Panc1 (cell line): Measurements from ENCODE around the gene PLXND1. TPM values are rescaled to one million over a fixed set of nuclear protein-coding genes. Genes with fewer than 3 reads are reported as not detected.

Experiments used
- ATAC-seq: fragments of 200-7000 bp; cut with Tn5 transposase; 2 replicates; pipeline ENCODE4 v1.9.1; 2020; ENCODE audit warnings: mild to moderate bottlenecking, moderate library complexity
- BruUV-seq: library from RNA; stranded (reverse); fragments of 400-500 nt; replicated peaks from 2 replicates; lab custom pipeline; 2021; lab: Mats Ljungman, UMichigan
- CTCF ChIA-PET: fragments of 300-600 bp; sonication (Branson Sonifier 250); formaldehyde crosslinking; loops from one replicate; lab custom pipeline; 2022; ENCODE audit warnings: antibody characterized with exemption; lab: Charles Lee
- POLR2A ChIA-PET: fragments of 300-600 bp; sonication (Branson Sonifier 250); formaldehyde crosslinking; loops from one replicate; lab custom pipeline; 2022; ENCODE audit warnings: antibody characterized with exemption; lab: Charles Lee
- DNase-seq: peaks from one replicate; pipeline ENCODE4 v3.0.0-alpha.2; 2010; ENCODE audit warnings: low read depth, low spot score
- H3K27ac ChIP-seq: 2 replicates; pipeline ENCODE4 v1.5.1; 2011; ENCODE audit warnings: mild to moderate bottlenecking, low read length, inconsistent platforms
- H3K27me3 ChIP-seq: fragments of 200-500 bp; sonication (Bioruptor generic); 2 replicates; pipeline ENCODE4 v1.6.0; 2014; ENCODE audit warnings: low read length, inconsistent platforms; ENCODE audit not compliant: control insufficient read depth, insufficient read depth
- H3K36me3 ChIP-seq: fragments of 200-500 bp; sonication (Bioruptor generic); 2 replicates; pipeline ENCODE4 v1.5.1; 2014; ENCODE audit warnings: inconsistent platforms, mild to moderate bottlenecking, low read length, moderate library complexity; ENCODE audit not compliant: control insufficient read depth, insufficient read depth
- H3K4me1 ChIP-seq: 2 replicates; pipeline ENCODE4 v1.5.1; 2011; ENCODE audit warnings: inconsistent platforms, mild to moderate bottlenecking, low read length, moderate library complexity; ENCODE audit not compliant: control insufficient read depth, insufficient read depth
- H3K4me3 ChIP-seq, 2 experiments: 2 replicates each; pipeline ENCODE4 v1.5.1; 2011 to 2012; ENCODE audit warnings: low read depth in 2 of 2, low read length in 2 of 2, mild to moderate bottlenecking in 2 of 2, inconsistent platforms in 1 of 2, moderate library complexity in 1 of 2
- H3K9me3 ChIP-seq: fragments of 200-500 bp; sonication (Bioruptor generic); 2 replicates; pipeline ENCODE4 v1.5.1; 2014; ENCODE audit warnings: low read depth, mild to moderate bottlenecking, inconsistent platforms, low read length, moderate library complexity; ENCODE audit not compliant: control insufficient read depth, insufficient read depth
- POLR2AphosphoS5 ChIP-seq: IDR thresholded peaks from 2 replicates; pipeline ENCODE4 v1.6.1; 2012; ENCODE audit warnings: mild to moderate bottlenecking, low read depth, low read length, moderate library complexity
- REST ChIP-seq, 2 experiments: IDR thresholded peaks; 2 replicates each; pipeline ENCODE4 v1.6.1; 2011 to 2012; ENCODE audit warnings: low read depth in 2 of 2, control low read depth in 1 of 2, low read length in 1 of 2, mild to moderate bottlenecking in 1 of 2, moderate library complexity in 1 of 2; ENCODE audit not compliant: insufficient read depth in 1 of 2
- SIN3A ChIP-seq: IDR thresholded peaks from 2 replicates; pipeline ENCODE4 v1.6.1; 2012; ENCODE audit warnings: low read depth, mild to moderate bottlenecking, low read length, moderate library complexity, borderline replicate concordance; ENCODE audit not compliant: insufficient read depth
- TCF7L2 ChIP-seq: IDR thresholded peaks from 2 replicates; pipeline ENCODE4 v1.6.1; 2011; ENCODE audit warnings: mild to moderate bottlenecking, low read depth, low read length, inconsistent platforms
- in situ Hi-C: cut with HindIII; loops from 2 replicates; pipeline ENCODE4 v1.10.0; 2016; ENCODE audit warnings: low sequenced_read_pairs, low pct_unique_long_range_greater_than_20kb
- intact Hi-C: fragments of 100-400 bp; cut with micrococcal nuclease; formaldehyde crosslinking; loops from one replicate; pipeline ENCODE4 v1.10.0; 2022; ENCODE audit not compliant: unreplicated experiment
- total RNA-seq: library from RNA; stranded (reverse); gene quantifications from one replicate; pipeline ENCODE4 v1.2.1, GENCODE V29; 2021; ENCODE audit not compliant: unreplicated experiment
- TF ChIP-seq, protein P1 (sequence below): fragments of 450-650 bp; IDR thresholded peaks from 2 replicates; pipeline ENCODE4 v1.5.1; 2017; ENCODE audit warnings: mild to moderate bottlenecking

The PLXND1 gene
- total RNA-seq, 1 experiment from 2014 or later = 248 TPM

DNA sequence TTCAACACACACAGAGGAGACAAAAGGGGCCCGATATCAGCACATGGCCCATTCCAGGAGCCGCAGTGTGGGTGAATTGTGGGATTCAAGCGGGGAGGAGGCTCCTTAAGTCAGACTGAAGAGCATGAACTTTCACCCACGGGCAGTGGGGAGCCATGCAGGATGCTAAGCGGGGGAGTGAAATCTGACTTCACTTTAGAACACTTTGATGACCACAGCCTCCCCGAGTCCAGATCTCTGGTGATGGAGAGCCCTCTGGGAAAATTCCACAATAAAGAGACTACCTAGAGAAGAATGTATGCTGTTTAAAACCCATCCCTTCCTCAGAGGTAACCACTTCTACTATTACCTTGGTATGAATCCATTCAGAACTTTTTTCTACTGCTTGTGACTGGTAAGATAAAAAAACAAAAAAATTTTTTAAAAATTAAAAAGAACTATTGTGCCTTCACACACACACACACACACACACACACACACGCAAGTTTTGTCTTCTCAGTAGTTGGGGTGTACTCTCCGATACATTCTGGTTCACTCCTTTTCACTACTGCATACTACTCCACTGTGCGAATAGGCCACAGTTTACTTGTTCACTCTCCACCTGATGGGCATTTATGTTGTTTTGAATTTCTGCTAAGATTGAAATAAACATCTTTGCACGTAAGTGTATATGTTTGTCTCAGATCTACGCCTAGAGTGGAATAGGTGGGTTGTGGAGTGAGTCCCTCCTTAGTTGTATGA, 65.5 kb downstream of the PLXND1 start:
- ChIA-PET CTCF (no interaction called here), POLR2A (interaction anchor here (0.6 kb wide), 1 partner anchor 42 kb away, joined by 3 read pairs; no protein-coding TSS in a partner anchor)
- H3K36me3 ChIP-seq = no peaks in the 10 kb centered on the region
- no peaks in the 10 kb centered on the region for H3K27me3 ChIP-seq
- no TSS peak for BruUV-seq
- H3K4me3 ChIP-seq = no peak overlapping the region
- intact Hi-C loops (no loop called here), in situ Hi-C loops (no loop called here)
- H3K9me3 ChIP-seq = no peaks in the 10 kb centered on the region
- no peak for TF ChIP-seq REST (IDR thresholded peaks at IDR 0.05; ENCODE audit: insufficient read depth in 1 of 2, low read depth in 2 of 2, low read length in 1 of 2)
- TF ChIP-seq SIN3A = no peak
- TF ChIP-seq TCF7L2 = no peak
- no peak for TF ChIP-seq POLR2AphosphoS5
- TF ChIP-seq, protein P1, sequence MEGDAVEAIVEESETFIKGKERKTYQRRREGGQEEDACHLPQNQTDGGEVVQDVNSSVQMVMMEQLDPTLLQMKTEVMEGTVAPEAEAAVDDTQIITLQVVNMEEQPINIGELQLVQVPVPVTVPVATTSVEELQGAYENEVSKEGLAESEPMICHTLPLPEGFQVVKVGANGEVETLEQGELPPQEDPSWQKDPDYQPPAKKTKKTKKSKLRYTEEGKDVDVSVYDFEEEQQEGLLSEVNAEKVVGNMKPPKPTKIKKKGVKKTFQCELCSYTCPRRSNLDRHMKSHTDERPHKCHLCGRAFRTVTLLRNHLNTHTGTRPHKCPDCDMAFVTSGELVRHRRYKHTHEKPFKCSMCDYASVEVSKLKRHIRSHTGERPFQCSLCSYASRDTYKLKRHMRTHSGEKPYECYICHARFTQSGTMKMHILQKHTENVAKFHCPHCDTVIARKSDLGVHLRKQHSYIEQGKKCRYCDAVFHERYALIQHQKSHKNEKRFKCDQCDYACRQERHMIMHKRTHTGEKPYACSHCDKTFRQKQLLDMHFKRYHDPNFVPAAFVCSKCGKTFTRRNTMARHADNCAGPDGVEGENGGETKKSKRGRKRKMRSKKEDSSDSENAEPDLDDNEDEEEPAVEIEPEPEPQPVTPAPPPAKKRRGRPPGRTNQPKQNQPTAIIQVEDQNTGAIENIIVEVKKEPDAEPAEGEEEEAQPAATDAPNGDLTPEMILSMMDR = no peak
- ATAC-seq (no peak), DNase-seq (no peak)
- H3K27ac ChIP-seq = no peak overlapping the region
- no peaks in the 10 kb centered on the region for H3K4me1 ChIP-seq

DNA sequence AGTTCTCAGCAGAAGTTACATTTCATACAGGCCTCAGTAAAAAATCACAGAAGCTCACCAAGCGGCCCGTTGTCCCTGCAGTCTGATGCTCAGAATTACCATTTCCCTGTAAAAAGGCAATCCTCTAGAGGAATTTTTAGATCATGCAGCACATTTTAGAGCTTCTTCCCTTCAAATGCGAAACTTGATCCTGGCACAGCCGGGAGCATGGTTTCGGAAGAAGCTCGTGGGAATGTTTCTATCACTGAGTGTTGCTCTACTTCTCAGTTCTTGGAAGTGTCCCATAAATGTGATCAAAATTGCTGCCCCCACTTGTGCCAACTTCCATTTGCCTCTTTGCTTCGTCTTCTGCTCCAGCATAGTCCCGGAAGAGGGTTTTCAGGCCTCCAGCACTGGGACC, 67.3 kb downstream of the PLXND1 start:
- Histone ChIP-seq H3K27ac (no peak overlapping the region), H3K4me1 (no peaks in the 10 kb centered on the region), H3K4me3 (no peak overlapping the region), H3K36me3 (no peaks in the 10 kb centered on the region), H3K27me3 (no peaks in the 10 kb centered on the region), H3K9me3 (no peaks in the 10 kb centered on the region)
- BruUV-seq = no TSS peak
- DNase-seq (no peak), ATAC-seq (no peak)
- POLR2A ChIA-PET = no interaction called here
- intact Hi-C loops = no loop called here
- TF ChIP-seq SIN3A (no peak), POLR2AphosphoS5 (no peak)
- CTCF ChIA-PET = no interaction called here
- in situ Hi-C loops = no loop called here

- Histone ChIP-seq H3K4me3 (no peak overlapping the region), H3K27ac (no peak overlapping the region), H3K27me3 (no peaks in the 10 kb centered on the region), H3K36me3 (no peaks in the 10 kb centered on the region), H3K9me3 (no peaks in the 10 kb centered on the region), H3K4me1 (no peaks in the 10 kb centered on the region)
- intact Hi-C loops (no loop called here), in situ Hi-C loops (no loop called here)
- no peak for ATAC-seq
- no peak for TF ChIP-seq TCF7L2
- TF ChIP-seq REST (IDR thresholded peaks at IDR 0.05; ENCODE audit: insufficient read depth in 1 of 2, low read depth in 2 of 2, low read length in 1 of 2) = no peak
- TF ChIP-seq, protein P1 = no peak
- no peak for TF ChIP-seq POLR2AphosphoS5
- no peak for TF ChIP-seq SIN3A
- ChIA-PET POLR2A (no interaction called here), CTCF (interaction anchor here (0.7 kb wide), 1 partner anchor 45 kb away, joined by 8 read pairs; no protein-coding TSS in a partner anchor)
- no TSS peak for BruUV-seq
- no peak for DNase-seq
These were observed 69.7 kb downstream of the PLXND1 start for GRCh38 chr3:129536804-129537203.
